ENCODE measurements around the gene XKR7.
A peak's percentile ranks its signal among the peaks of the same experiment; 100 is the strongest.
"Not testable (repeated sequence)": the region's sequence is repeated elsewhere in the genome, so short reads cannot be mapped to it uniquely, and the experiment has no call there.

The XKR7 gene

GRCh38 chr20:32028647-32029372, 60.9 kb downstream of the XKR7 start:
- no peaks in the 10 kb centered on the region for H3K36me3 Mint-ChIP-seq (ENCODE audit: low read depth)
- no peak overlapping the region for H3K4me3 Mint-ChIP-seq
- no peak overlapping the region for H3K27ac Mint-ChIP-seq
- H3K4me1 Mint-ChIP-seq (ENCODE audit: low read depth): peaks cover 3% of the 10 kb centered on the region
- no peak for DNase-seq
- no peaks in the 10 kb centered on the region for H3K9me3 Mint-ChIP-seq
- H3K27me3 Mint-ChIP-seq: peaks cover 47% of the 10 kb centered on the region

GRCh38 chr20:32029561-32029960, 61.6 kb downstream of the XKR7 start:
- Mint-ChIP-seq H3K27me3 (peaks cover 45% of the 10 kb centered on the region), H3K9me3 (no peaks in the 10 kb centered on the region), H3K4me1 (ENCODE audit: low read depth) (peaks cover 3% of the 10 kb centered on the region), H3K27ac (no peak overlapping the region), H3K36me3 (ENCODE audit: low read depth) (no peaks in the 10 kb centered on the region), H3K4me3 (no peak overlapping the region)
- no peak for DNase-seq

- Mint-ChIP-seq H3K9me3 (no peaks in the 10 kb centered on the region), H3K36me3 (ENCODE audit: low read depth) (no peaks in the 10 kb centered on the region), H3K27ac (no peak overlapping the region), H3K4me3 (no peak overlapping the region), H3K4me1 (ENCODE audit: low read depth) (peaks cover 3% of the 10 kb centered on the region), H3K27me3 (peaks cover 51% of the 10 kb centered on the region)
- DNase-seq: peak; percentile 75
These were observed 63.3 kb downstream of the XKR7 start for GRCh38 chr20:32031007-32031958.

GRCh38 chr20:32033316-32033715, 65.4 kb downstream of the XKR7 start:
- no peak for DNase-seq
- Mint-ChIP-seq H3K9me3 (no peaks in the 10 kb centered on the region), H3K4me1 (ENCODE audit: low read depth) (peaks cover 3% of the 10 kb centered on the region), H3K27ac (no peak overlapping the region), H3K4me3 (no peak overlapping the region), H3K27me3 (peaks cover 62% of the 10 kb centered on the region), H3K36me3 (ENCODE audit: low read depth) (no peaks in the 10 kb centered on the region)

DNA sequence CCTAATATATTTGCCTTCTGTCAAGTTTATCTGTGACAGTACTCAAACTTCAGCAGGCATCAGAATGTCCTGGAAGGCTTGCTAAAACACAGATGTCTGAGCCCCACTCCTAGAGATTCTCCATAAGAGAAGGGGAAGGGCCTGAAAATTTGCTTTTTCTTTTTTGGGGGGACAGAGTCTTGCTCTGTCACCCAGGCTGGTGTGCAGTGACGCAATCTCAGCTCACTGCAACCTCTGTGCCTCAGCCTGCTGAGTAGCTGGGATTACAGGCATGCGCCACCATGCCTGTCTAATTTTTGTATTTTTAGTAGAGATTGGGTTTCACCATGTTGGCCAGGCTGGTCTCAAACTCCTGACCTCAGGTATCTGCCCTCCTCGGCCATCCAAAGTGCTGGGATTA, 65.8 kb downstream of the XKR7 start:
- not testable (repeated sequence) for H3K9me3 Mint-ChIP-seq; H3K36me3 Mint-ChIP-seq (ENCODE audit: low read depth); H3K27ac Mint-ChIP-seq; DNase-seq; H3K4me1 Mint-ChIP-seq (ENCODE audit: low read depth); H3K4me3 Mint-ChIP-seq
- H3K27me3 Mint-ChIP-seq: peaks cover 62% of the 10 kb centered on the region

- DNase-seq: no peak
- Mint-ChIP-seq H3K4me1 (ENCODE audit: low read depth) (peaks cover 3% of the 10 kb centered on the region), H3K27me3 (peaks cover 65% of the 10 kb centered on the region), H3K4me3 (no peak overlapping the region), H3K9me3 (no peaks in the 10 kb centered on the region), H3K36me3 (ENCODE audit: low read depth) (no peaks in the 10 kb centered on the region), H3K27ac (no peak overlapping the region)
These were observed 66.9 kb downstream of the XKR7 start for GRCh38 chr20:32034581-32035425.

DNA sequence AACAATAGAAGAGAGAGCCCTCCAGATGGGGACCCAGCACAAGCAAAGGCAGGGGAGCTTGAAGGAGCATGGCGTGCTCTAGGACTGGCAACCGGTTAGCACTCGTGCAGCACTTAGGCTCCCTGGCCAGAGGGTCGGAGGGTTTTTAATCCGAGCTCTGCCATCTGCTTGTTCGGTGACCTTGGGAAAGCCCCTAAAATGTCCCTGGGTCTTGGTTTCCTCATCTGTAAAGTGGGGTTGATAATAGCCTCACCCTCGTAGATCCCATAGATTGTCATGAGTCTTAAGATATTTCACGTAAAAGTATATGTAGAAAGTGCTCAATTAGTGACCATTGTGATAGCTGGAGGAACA, 67.5 kb downstream of the XKR7 start:
- no peak for DNase-seq
- no peaks in the 10 kb centered on the region for H3K9me3 Mint-ChIP-seq
- H3K36me3 Mint-ChIP-seq (ENCODE audit: low read depth): no peaks in the 10 kb centered on the region
- H3K27me3 Mint-ChIP-seq: peaks cover 59% of the 10 kb centered on the region
- H3K27ac Mint-ChIP-seq: no peak overlapping the region
- no peak overlapping the region for H3K4me3 Mint-ChIP-seq
- H3K4me1 Mint-ChIP-seq (ENCODE audit: low read depth): peaks cover 3% of the 10 kb centered on the region

GRCh38 chr20:32036252-32036651, 68.3 kb downstream of the XKR7 start:
- H3K27ac Mint-ChIP-seq: peak overlapping the region; percentile 29
- H3K4me1 Mint-ChIP-seq (ENCODE audit: low read depth): peaks cover 3% of the 10 kb centered on the region
- DNase-seq: no peak
- no peak overlapping the region for H3K4me3 Mint-ChIP-seq
- H3K36me3 Mint-ChIP-seq (ENCODE audit: low read depth): no peaks in the 10 kb centered on the region
- H3K9me3 Mint-ChIP-seq: no peaks in the 10 kb centered on the region
- H3K27me3 Mint-ChIP-seq: peaks cover 63% of the 10 kb centered on the region

- no peak for DNase-seq
- no peaks in the 10 kb centered on the region for H3K4me1 Mint-ChIP-seq (ENCODE audit: low read depth)
- H3K9me3 Mint-ChIP-seq: no peaks in the 10 kb centered on the region
- peaks cover 62% of the 10 kb centered on the region for H3K27me3 Mint-ChIP-seq
- H3K4me3 Mint-ChIP-seq: no peak overlapping the region
- H3K27ac Mint-ChIP-seq: no peak overlapping the region
- no peaks in the 10 kb centered on the region for H3K36me3 Mint-ChIP-seq (ENCODE audit: low read depth)
These were observed 69.0 kb downstream of the XKR7 start for GRCh38 chr20:32036716-32037485.

GRCh38 chr20:32037929-32038328, 70.0 kb downstream of the XKR7 start:
- H3K4me3 Mint-ChIP-seq: no peak overlapping the region
- no peaks in the 10 kb centered on the region for H3K36me3 Mint-ChIP-seq (ENCODE audit: low read depth)
- H3K27me3 Mint-ChIP-seq: peaks cover 57% of the 10 kb centered on the region
- no peak overlapping the region for H3K27ac Mint-ChIP-seq
- no peak for DNase-seq
- H3K9me3 Mint-ChIP-seq: no peaks in the 10 kb centered on the region
- no peaks in the 10 kb centered on the region for H3K4me1 Mint-ChIP-seq (ENCODE audit: low read depth)

- Mint-ChIP-seq H3K4me1 (ENCODE audit: low read depth) (no peaks in the 10 kb centered on the region), H3K36me3 (ENCODE audit: low read depth) (no peaks in the 10 kb centered on the region), H3K4me3 (no peak overlapping the region), H3K9me3 (no peaks in the 10 kb centered on the region), H3K27me3 (peaks cover 43% of the 10 kb centered on the region), H3K27ac (no peak overlapping the region)
- DNase-seq: no peak
These were observed 72.4 kb downstream of the XKR7 start for GRCh38 chr20:32040142-32040953.

DNA sequence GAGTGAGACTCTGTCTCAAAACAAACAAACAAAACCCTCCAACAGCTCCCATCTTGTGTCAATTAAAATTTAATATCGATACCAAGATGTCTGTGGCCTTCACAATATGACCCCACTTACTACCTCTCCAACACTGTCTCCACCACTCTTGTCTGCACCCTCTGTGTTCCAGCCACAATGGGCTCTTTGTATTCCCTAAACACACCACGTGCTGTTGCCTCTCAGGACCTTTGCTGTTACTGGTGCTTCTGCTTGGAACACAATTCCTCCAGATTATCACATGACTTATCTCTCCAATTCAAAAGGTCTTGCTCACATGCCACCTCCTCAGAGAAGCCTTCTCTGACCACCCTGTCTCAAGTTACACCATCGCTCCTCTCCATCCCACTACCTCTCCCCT, 78.0 kb downstream of the XKR7 start:
- Mint-ChIP-seq H3K27me3 (peaks cover 53% of the 10 kb centered on the region), H3K36me3 (ENCODE audit: low read depth) (no peaks in the 10 kb centered on the region), H3K4me3 (no peak overlapping the region), H3K27ac (no peak overlapping the region), H3K9me3 (no peaks in the 10 kb centered on the region), H3K4me1 (ENCODE audit: low read depth) (peaks cover 2% of the 10 kb centered on the region)
- DNase-seq: no peak

GRCh38 chr20:32050324-32050841, 82.4 kb downstream of the XKR7 start:
- Mint-ChIP-seq H3K9me3 (no peaks in the 10 kb centered on the region), H3K27ac (no peak overlapping the region), H3K27me3 (peaks cover 80% of the 10 kb centered on the region), H3K4me1 (ENCODE audit: low read depth) (peaks cover 15% of the 10 kb centered on the region), H3K36me3 (ENCODE audit: low read depth) (no peaks in the 10 kb centered on the region), H3K4me3 (no peak overlapping the region)
- no peak for DNase-seq
